ENCODE measurements around the gene TAGLN3. TPM values are rescaled to one million over a fixed set of nuclear protein-coding genes. Genes with fewer than 3 reads are reported as not detected.

Gene TAGLN3
- 10.9 and 13.3 TPM in 2 replicates for total RNA-seq (2014; rRNA removed; shearing (Covaris generic))

GRCh38 chr3:111998636-111999483 lies at the start of gene TAGLN3:
Gene TAGLN3, plus strand, starts transcription at chr3:111998922. Its CDS starts 501 bp downstream, at chr3:111999423.

DNA sequence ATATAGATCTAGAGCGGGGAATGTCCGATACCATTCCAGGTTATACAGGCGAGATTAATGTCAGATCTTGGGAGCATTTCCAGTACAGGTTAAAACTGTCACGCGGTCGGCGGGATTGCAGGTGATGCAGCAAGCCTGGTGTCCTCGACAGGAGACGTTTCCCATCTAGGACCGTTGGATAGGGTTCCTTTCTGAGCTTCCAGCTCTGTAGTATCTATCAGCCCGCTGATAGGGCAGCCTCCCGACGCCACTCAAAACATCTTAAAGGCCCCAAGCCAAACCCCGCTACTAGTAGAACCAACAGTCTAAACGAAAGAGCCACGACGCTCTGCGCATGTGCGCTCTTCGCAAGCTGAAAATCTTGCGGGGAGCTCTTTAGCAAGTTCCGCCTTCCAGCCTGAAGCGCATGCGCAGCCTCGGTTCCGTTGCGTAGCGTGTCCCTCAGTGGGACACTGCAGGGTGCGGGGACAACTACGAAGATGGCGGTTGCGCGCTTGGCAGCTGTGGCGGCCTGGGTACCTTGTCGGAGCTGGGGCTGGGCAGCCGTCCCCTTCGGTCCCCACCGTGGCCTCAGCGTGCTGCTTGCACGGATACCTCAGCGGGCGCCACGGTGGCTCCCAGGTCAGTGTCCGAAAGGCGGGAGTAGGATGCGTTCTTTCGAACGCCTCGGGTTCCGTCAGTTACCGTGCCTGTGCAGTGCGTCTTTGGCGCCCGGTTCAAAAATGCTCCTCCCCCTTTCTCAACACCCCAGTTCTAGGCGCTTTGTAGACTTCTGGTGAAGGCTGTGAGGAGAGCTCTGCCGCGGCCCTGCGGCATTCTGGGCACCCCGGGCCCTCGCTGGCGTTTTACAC lies 19.9 kb upstream of the TAGLN3 start, which contains the start of gene ABHD10:
Gene ABHD10 (plus strand): TSS at position 444 of the 851 bp plus-strand sequence. CDS start 36 bp downstream, at position 480.

GRCh38 chr3:112034436-112034835 lies 35.7 kb downstream of the TAGLN3 start, which contains the start of gene TMPRSS7:
Gene TMPRSS7, plus strand, starts transcription at chr3:112034736. Its CDS starts 110 bp downstream, at chr3:112034846.

Other genes with a start within 250 kb of the TAGLN3 start
- gene PHLDB2, start 139.7 kb upstream of the TAGLN3 start, total RNA-seq (2014; rRNA removed; shearing (Covaris generic)), result 41.7 and 42.4 TPM in 2 replicates
- 29.0 and 29.9 TPM in 2 replicates for gene ABHD10, start 19.9 kb upstream of the TAGLN3 start, total RNA-seq (2014; rRNA removed; shearing (Covaris generic))
- gene TMPRSS7, start 35.8 kb downstream of the TAGLN3 start, total RNA-seq (2014; rRNA removed; shearing (Covaris generic)), result not detected in 2 replicates
- gene C3orf52, start 87.5 kb downstream of the TAGLN3 start, total RNA-seq (2014; rRNA removed; shearing (Covaris generic)), result 5.1 and 6.0 TPM in 2 replicates
- gene GCSAM, start 134.3 kb downstream of the TAGLN3 start, total RNA-seq (2014; rRNA removed; shearing (Covaris generic)), result not detected in 2 replicates

Data from A375 (cell line).